ENCODE data around the gene ASAP2.

Gene ASAP2

DNA sequence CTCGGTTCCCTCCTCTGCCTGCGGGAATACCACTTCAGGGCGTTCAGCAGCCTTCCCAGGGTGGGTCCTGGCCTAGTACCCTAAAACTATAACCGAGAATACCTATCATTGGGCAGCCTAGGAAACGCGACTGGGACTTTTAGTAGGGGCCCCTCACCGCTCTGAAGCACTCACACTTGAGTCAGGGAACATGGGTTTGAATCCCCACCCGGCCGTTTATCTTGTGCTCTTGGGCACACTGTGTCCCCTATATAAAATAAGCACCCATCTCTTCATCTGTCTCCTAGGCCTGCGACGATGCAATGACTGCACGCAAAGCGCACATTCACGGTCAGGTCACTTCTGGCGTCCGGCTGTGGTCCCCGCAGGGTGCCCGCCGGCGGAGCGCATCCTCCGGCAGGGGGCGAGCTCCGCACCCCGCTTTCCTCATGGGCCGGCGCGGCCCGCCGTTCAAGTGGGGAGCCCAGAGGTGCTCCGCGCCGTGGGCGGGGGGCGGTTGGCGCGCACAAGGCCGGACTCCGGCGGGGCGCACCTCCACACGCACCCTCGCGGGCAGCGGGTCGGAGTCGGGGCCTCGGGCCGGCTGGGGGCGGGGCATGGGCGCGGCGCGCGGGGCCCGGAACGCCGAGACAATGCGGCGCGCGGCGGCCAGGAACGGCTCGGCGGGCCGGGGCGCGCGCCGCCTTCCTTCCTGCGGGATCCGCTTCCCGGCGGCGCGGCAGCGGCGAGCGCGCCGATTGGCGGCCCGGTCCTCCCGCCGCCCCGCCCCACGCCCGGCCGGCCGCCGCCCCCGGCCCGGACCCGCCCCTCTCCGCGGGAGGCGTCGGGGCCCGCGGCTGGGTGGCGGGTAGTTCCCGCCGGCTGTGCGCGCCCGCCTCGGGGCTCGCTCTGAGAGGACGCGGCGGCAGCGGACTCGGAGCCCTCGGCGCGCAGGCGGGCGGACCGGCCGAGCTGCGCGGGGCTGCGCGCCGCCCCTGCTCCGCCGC is at the start of gene ASAP2:
TSS of gene ASAP2 (plus strand) at position 850 of the 986 bp plus-strand sequence. CDS start 293 bp downstream, outside the sequence.
- no peak for DNase-seq (ENCODE audit: low read depth)

- DNase-seq (ENCODE audit: low read depth), result no peak
These were observed 47.5 kb upstream of the ASAP2 start for GRCh38 chr2:9158786-9159779.

- no peak for DNase-seq (ENCODE audit: low read depth)
These were observed 45.9 kb upstream of the ASAP2 start for GRCh38 chr2:9160732-9161131.

DNA sequence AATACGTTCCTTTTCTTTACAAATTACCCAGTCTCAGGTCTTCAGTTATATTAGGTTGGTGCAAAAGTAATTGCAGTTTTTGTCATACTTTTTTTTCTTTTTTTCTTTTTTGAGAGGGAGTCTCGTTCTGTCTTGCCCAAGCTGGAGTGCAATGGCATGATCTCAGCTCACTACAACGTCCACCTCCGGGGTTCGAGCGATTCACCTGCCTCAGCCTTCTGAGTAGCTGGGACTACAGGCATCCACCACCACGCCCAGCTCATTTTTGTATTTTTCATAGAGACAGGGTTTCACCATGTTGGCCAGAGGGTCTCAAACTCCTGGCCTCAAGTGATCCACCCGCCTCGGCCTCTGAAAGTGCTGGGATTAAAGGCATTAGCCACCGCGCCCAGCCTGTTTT is 43.8 kb upstream of the ASAP2 start:
- no peak for DNase-seq (ENCODE audit: low read depth)

GRCh38 chr2:9163306-9164111 is 43.1 kb upstream of the ASAP2 start:
- peak; percentile 69 for DNase-seq (ENCODE audit: low read depth)

GRCh38 chr2:9164112-9164608 is 42.5 kb upstream of the ASAP2 start:
- no peak for DNase-seq (ENCODE audit: low read depth)

DNA sequence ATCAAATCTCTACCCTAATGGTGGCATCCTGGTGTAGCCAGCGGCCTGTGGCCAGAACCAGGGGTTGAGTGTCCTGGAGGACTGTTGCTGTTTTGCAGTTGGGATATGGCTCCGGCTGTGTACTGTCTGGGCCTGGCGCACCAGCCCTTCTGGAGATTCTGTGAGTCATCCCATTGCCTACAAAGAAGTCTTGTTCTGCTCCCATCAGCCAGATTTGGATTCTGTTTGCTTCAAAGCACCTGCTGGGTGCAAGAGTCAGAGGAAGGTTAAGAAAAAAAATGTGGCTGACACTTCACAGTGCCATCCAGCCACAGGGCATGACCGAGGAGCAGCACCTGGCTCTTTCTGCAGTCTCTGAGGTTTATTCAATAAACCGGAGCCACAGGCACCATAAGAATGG is 41.0 kb upstream of the ASAP2 start:
- no peak for DNase-seq (ENCODE audit: low read depth)

- DNase-seq (ENCODE audit: low read depth), result no peak
These were observed 39.8 kb upstream of the ASAP2 start for GRCh38 chr2:9166579-9167377.

DNA sequence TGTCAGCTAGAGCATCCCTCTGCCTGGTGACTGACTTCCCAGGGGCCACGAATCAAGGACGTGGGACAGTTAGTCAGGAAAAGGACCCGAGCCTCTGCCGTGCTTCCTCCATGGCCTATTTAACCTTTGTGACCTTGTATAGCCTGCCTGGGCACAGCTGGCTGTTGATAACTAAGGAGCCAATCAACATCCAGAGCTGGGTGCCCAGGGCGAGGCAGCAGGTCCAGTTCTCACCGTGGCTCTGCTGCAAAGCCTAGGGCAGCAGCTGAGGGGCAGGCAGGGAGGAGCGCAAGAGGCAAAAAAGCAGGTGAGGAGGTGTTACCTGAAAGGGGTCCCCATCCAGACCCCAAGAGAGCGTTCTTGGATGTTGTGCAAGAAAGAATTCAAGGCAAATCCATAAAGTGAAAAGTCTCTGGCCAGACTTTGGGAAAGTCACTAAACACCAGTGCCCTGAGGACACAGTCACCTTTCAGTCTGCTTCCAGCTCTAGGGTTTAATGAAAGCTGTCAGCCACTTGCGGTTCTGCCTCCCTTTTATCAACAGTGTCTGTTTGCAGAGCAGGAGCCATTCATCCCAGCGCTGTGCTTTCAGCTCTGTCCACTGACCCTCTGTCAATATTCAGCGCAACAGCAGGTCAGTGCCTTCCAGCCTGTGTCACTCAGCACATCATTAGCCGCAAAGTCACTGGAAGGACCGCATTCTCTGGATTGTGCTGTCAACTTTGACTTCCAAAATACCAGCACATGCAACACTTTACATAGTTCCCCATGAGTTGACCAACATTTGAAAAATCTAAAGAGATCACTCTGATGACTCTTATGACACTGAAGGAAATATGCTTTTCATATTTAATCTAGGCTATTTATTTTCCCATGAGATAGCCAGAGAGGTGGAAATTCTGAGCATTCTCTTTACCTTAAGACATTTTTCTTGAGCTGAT is 38.6 kb upstream of the ASAP2 start:
- DNase-seq (ENCODE audit: low read depth), result no peak

- DNase-seq (ENCODE audit: low read depth), result no peak
These were observed 37.8 kb upstream of the ASAP2 start for GRCh38 chr2:9168821-9169221.

- DNase-seq (ENCODE audit: low read depth), result no peak
These were observed 37.1 kb upstream of the ASAP2 start for GRCh38 chr2:9169349-9170107.

DNA sequence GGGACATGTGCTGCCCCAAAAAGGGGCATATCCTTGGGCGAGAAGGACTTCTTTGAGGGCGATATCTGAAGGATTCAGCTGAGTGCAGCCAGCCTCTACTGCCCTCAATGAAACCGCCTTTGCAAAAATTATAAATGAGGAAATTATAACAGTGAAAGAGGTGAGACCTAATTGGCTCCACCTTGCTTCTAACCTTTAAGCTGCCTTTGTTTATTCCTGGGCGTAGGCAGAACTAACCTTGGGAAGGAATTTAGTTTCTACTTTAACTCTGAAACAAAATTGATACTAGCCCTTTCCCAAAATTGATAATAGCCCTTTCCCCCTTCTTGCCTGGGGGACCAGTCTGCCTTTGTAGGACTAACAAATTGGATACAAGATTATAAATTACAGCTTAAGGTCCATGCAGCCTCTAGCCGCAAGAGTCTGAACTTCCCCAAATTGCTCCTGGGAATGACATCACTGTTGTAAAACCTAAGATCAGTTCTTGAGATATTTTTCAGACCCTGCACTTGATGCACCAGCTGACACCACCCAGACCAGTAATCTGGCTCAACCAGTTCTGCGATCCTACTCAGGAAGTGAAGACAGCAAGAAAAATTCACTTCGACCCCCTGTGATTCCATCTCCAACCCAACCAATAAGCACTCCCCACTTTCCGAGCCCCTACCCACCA is 36.0 kb upstream of the ASAP2 start:
- no peak for DNase-seq (ENCODE audit: low read depth)

- DNase-seq (ENCODE audit: low read depth), result peak; percentile 69
These were observed 31.7 kb upstream of the ASAP2 start for GRCh38 chr2:9174771-9175437.

DNA sequence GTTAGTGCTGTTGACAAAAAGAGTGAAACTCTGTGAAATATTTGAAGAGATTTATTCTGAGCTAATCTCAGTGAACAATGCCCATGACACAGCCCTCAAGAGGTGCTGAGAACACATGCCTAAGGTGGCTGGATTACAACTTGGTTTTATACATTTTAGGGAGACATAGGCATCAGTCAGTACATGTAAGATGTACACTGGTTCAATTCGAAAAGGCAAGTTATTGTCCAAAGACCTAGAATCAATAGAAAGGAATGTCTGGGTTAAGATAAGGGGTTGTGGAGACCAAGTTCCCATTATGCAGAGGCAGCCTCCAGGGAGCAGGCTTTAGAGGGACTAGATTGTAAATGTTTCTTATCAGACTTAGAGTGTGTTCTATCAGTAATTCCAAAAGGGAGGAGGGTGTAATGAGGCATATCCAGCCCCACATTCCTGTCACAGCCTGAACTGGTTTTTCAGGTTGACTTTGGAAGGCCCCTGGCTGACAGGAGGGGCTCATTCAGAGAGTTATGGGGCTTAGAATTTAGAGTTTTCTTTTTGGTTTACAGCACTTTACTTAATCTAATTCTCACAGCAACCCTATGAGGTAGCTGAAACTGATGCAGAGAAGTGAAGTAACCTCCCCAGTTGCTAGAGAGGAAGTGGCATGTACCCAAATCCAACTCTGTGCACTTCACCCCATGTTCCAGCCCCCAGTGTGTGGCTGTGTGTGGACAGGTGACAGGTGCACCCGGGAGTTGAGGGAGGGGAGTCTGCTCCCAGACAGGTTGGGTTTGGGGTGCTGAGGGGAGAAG is 28.3 kb upstream of the ASAP2 start:
- DNase-seq (ENCODE audit: low read depth), result no peak

- peak; percentile 38 for DNase-seq (ENCODE audit: low read depth)
These were observed 27.6 kb upstream of the ASAP2 start for GRCh38 chr2:9178904-9179571.

DNA sequence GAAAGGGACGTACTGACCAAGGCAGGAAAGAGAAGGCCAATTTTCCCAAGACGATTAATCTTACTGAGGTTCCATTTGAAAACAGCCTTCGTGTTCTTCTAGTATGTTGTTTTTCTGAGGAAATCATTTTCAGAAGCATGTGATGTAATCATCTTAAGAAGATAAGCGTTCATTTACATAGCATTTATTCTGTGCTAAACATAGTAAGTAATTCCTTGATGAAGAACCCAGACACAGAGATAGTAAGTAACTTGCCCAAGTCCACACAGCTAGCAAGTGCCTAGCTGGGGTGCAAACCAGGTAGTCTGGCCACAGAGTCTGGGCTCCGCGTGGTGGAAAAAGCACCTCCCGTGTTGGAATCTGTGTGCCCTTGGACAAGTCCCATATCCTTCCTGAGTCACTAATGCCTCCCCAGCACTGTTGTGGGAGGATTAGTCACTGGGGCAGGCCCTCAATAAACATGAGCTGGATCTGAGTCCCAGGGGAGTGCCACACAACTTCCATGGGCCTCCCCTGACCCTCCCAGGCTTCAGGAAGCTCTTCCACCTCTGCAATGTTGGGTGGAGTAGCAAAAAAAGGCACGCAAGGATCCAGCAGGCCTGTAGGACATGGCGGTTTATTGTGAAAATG is 26.9 kb upstream of the ASAP2 start:
- peak; percentile 80 for DNase-seq (ENCODE audit: low read depth)
